GM21515 (cell line): Measurements from ENCODE around the gene ATXN7L3.
"Not testable (repeated sequence)": the region's sequence is repeated elsewhere in the genome, so short reads cannot be mapped to it uniquely, and the experiment has no call there.

Experiments
- ATAC-seq: cut with Tn5 transposase; IDR thresholded peaks from one replicate; pipeline ENCODE4 v1.9.1; 2021; ENCODE audit not compliant: unreplicated experiment

The ATXN7L3 gene

GRCh38 chr17:44199553-44200477 is at the start of gene ATXN7L3:
Gene ATXN7L3 (minus strand): TSS chr17:44199884. CDS start chr17:44198070, 1,814 bp downstream.
- ATAC-seq: peak; percentile 58

- ATAC-seq: no peak
Measured at GRCh38 chr17:44247876-44248736, 48.4 kb upstream of the ATXN7L3 start.

GRCh38 chr17:44247440-44247841 is 47.8 kb upstream of the ATXN7L3 start:
- no peak for ATAC-seq

GRCh38 chr17:44241106-44241624 is 41.5 kb upstream of the ATXN7L3 start:
- ATAC-seq: no peak

- not testable (repeated sequence) for ATAC-seq
Measured at GRCh38 chr17:44237886-44238285, 38.2 kb upstream of the ATXN7L3 start.

GRCh38 chr17:44236444-44236991 is 36.8 kb upstream of the ATXN7L3 start:
- no peak for ATAC-seq

- ATAC-seq: no peak
Measured at GRCh38 chr17:44235583-44235936, 35.9 kb upstream of the ATXN7L3 start.

- no peak for ATAC-seq
Measured at GRCh38 chr17:44233582-44233981, 33.9 kb upstream of the ATXN7L3 start.

GRCh38 chr17:44232061-44232460 is 32.4 kb upstream of the ATXN7L3 start:
- no peak for ATAC-seq

GRCh38 chr17:44230140-44230539 is 30.5 kb upstream of the ATXN7L3 start:
- no peak for ATAC-seq

GRCh38 chr17:44229090-44229489 is 29.4 kb upstream of the ATXN7L3 start:
- ATAC-seq: no peak

- ATAC-seq: no peak
Measured at GRCh38 chr17:44223541-44224071, 23.9 kb upstream of the ATXN7L3 start.

GRCh38 chr17:44222112-44222869 is 22.6 kb upstream of the ATXN7L3 start:
- ATAC-seq: no peak

GRCh38 chr17:44221862-44222111 is 22.1 kb upstream of the ATXN7L3 start:
- no peak for ATAC-seq

- no peak for ATAC-seq
Measured at GRCh38 chr17:44221084-44221861, 21.6 kb upstream of the ATXN7L3 start.

GRCh38 chr17:44220213-44221083 is 20.8 kb upstream of the ATXN7L3 start:
- no peak for ATAC-seq

GRCh38 chr17:44219616-44220212 is 20.0 kb upstream of the ATXN7L3 start, which contains the start of gene UBTF:
Gene UBTF (minus strand): TSS chr17:44219675. CDS start chr17:44218229, 1,446 bp downstream.
- ATAC-seq: peak; percentile 3

- ATAC-seq: peak; percentile 31
Measured at GRCh38 chr17:44219108-44219615, 19.5 kb upstream of the ATXN7L3 start.
